GM21515 (cell line): ENCODE results near the gene IHH.

Experiments used
- ATAC-seq: cut with Tn5 transposase; IDR thresholded peaks from one replicate; pipeline ENCODE4 v1.9.1; 2021; ENCODE audit not compliant: unreplicated experiment

IHH gene

GRCh38 chr2:219020604-219021365, 39.9 kb downstream of the IHH start:
- no peak for ATAC-seq

GRCh38 chr2:219019436-219019835, 41.3 kb downstream of the IHH start:
- no peak for ATAC-seq

- no peak for ATAC-seq
Measured at GRCh38 chr2:219018726-219019125, 42.0 kb downstream of the IHH start.

- no peak for ATAC-seq
Measured at GRCh38 chr2:219018286-219018685, 42.4 kb downstream of the IHH start.

DNA sequence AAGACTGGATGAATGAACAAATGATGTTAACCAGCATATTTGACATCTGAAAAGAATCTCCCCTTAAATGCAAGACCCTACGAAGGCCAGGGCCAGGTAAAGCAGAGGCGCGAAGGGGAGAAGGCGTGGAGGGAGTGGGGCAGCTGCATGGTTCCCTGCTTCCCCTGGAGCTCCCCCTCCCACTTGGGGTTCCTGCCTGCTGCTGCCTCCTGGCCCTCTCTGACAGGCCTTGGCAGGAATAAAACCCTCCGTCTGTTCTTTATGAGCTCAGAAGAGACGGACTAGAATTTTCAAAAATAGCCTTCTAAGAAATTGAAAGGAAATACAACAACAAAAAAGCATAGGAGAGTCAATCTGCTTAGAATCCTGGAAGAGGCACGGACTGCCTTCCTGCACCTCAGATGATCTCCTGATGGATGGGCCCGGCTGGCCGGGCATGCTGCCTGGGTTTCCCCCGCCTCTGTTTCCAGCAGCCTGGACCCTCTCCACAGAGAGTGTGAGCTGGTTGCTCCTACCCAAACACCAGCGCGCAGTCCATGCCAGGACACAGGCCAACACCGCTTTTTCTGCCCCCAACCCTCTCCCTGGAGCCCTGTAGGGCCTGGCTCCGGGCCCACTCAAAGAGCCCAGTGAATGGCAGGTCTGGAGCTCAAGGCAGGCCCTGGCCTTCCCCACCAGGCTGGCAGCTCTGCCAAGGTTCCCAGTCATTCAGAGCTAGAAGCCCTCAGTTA, 43.4 kb downstream of the IHH start:
- ATAC-seq, result no peak

GRCh38 chr2:219016721-219017120, 44.0 kb downstream of the IHH start:
- no peak for ATAC-seq

- no peak for ATAC-seq
Measured at GRCh38 chr2:219010873-219011272, 49.8 kb downstream of the IHH start.

- ATAC-seq, result no peak
Measured at GRCh38 chr2:219010162-219010756, 50.5 kb downstream of the IHH start.

- ATAC-seq, result no peak
Measured at GRCh38 chr2:219009294-219009693, 51.4 kb downstream of the IHH start.
